ENCODE data around the gene RAB25.

DNA sequence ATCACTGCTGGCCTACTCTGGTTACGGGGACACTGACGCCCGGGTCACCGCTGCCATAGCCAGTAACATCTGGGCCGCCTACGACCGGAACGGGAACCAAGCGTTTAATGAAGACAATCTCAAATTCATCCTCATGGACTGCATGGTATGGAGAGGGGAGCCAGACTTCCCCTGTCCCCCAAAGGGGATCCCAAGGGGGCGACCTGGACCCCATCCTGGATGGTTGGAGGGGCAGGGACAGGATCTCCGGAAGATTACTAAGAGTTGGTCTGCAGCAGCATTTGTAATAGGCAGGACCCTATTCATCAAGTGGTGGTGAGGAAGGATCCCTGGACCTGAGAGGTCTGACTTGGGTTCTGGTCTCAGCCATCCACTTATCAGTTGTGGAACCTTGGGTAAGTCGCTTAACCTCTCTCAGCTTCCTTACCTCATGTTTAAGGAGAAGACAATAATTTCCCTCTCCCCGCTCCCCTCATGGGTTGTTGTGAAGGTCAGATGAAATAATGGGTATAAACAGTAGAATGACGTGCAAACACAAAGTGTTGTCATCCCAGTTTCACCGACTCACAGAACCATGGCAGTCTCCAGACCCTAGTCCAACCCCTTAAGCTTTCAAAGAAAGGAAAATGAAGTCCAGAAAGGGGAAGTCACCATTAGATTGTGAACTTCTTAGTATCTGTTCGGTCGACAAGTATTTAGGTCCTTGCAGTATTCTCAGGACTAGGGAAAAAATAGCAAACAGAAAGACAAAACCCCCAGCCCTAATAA is 5.5 kb upstream of the RAB25 start:
- TF ChIP-seq, protein P1, sequence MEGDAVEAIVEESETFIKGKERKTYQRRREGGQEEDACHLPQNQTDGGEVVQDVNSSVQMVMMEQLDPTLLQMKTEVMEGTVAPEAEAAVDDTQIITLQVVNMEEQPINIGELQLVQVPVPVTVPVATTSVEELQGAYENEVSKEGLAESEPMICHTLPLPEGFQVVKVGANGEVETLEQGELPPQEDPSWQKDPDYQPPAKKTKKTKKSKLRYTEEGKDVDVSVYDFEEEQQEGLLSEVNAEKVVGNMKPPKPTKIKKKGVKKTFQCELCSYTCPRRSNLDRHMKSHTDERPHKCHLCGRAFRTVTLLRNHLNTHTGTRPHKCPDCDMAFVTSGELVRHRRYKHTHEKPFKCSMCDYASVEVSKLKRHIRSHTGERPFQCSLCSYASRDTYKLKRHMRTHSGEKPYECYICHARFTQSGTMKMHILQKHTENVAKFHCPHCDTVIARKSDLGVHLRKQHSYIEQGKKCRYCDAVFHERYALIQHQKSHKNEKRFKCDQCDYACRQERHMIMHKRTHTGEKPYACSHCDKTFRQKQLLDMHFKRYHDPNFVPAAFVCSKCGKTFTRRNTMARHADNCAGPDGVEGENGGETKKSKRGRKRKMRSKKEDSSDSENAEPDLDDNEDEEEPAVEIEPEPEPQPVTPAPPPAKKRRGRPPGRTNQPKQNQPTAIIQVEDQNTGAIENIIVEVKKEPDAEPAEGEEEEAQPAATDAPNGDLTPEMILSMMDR (IDR thresholded peaks at IDR 0.05), result no peak
- TF ChIP-seq POLR2A (IDR thresholded peaks at IDR 0.05), result no peak

Measured in thyroid gland (tissue), 4 donors.